WTC11 (cell line): ENCODE results near the gene VCAN. TPM values are rescaled to one million over a fixed set of nuclear protein-coding genes. Genes with fewer than 3 reads are reported as not detected.

ENCODE experiments used
- ATAC-seq: fragments of 200-7000 bp; cut with Tn5 transposase; 2 replicates; pipeline ENCODE4 v1.10.0; 2021; ENCODE audit warnings: mild to moderate bottlenecking, moderate library complexity
- CTCF ChIA-PET: fragments of 300-600 bp; sonication (Branson Sonifier 250); formaldehyde crosslinking; loops from one replicate; lab custom pipeline; 2021; ENCODE audit warnings: antibody characterized with exemption; lab: Charles Lee
- POLR2A ChIA-PET: fragments of 350-600 bp; sonication (Branson Sonifier 250); formaldehyde crosslinking; loops from one replicate; lab custom pipeline; 2021; ENCODE audit warnings: antibody characterized with exemption; lab: Charles Lee
- DNase-seq: peaks from one replicate; pipeline ENCODE4 v3.0.0; 2021; ENCODE audit warnings: low spot score
- H3K27ac Mint-ChIP-seq: 2 replicates; pipeline ENCODE4 v1.8.0; 2021; ENCODE audit warnings: mixed read lengths
- H3K27me3 Mint-ChIP-seq: 2 replicates; pipeline ENCODE4 v1.8.0; 2021; ENCODE audit warnings: low read depth, mild to moderate bottlenecking, moderate library complexity, mixed read lengths
- H3K36me3 Mint-ChIP-seq: 2 replicates; pipeline ENCODE4 v1.8.0; 2021; ENCODE audit warnings: mixed read lengths
- H3K4me1 Mint-ChIP-seq: 2 replicates; pipeline ENCODE4 v1.8.0; 2022; ENCODE audit warnings: mixed read lengths
- H3K4me3 Mint-ChIP-seq: 2 replicates; pipeline ENCODE4 v1.8.0; 2021; ENCODE audit warnings: mild to moderate bottlenecking, moderate library complexity, mixed read lengths
- H3K9me3 Mint-ChIP-seq: 2 replicates; pipeline ENCODE4 v1.8.0; 2021; ENCODE audit warnings: mixed read lengths
- ARID4B ChIP-seq: sonication (generic); formaldehyde crosslinking; IDR thresholded peaks from 2 replicates; pipeline ENCODE4 v1.8.0; 2023; ENCODE audit warnings: missing genetic modification reagents, mild to moderate bottlenecking, borderline replicate concordance
- CBFB ChIP-seq: sonication (generic); formaldehyde crosslinking; IDR thresholded peaks from 2 replicates; pipeline ENCODE4 v1.8.1; 2022; ENCODE audit warnings: mild to moderate bottlenecking, low read depth, missing genetic modification reagents
- CTCF ChIP-seq: fragments of 200-600 bp; IDR thresholded peaks from 2 replicates; pipeline ENCODE4 v1.8.0; 2022; ENCODE audit warnings: antibody characterized with exemption
- E2F4 ChIP-seq: sonication (generic); formaldehyde crosslinking; IDR thresholded peaks from 2 replicates; pipeline ENCODE4 v1.8.1; 2022; ENCODE audit warnings: low read depth, mild to moderate bottlenecking, moderate library complexity, missing genetic modification reagents, borderline replicate concordance
- EMX1 ChIP-seq: fragments of 250-450 bp; sonication (Bioruptor Pico); IDR thresholded peaks from 2 replicates; pipeline ENCODE4 v1.8.0; 2021; ENCODE audit warnings: mild to moderate bottlenecking
- FOXP4 ChIP-seq: sonication (generic); formaldehyde crosslinking; IDR thresholded peaks from 2 replicates; pipeline ENCODE4 v1.8.0; 2022; ENCODE audit warnings: mild to moderate bottlenecking, missing genetic modification reagents
- GRHL2 ChIP-seq: fragments of 250-450 bp; sonication (Bioruptor Pico); IDR thresholded peaks from 2 replicates; pipeline ENCODE4 v1.8.0; 2022; ENCODE audit warnings: mild to moderate bottlenecking, moderate library complexity; ENCODE audit not compliant: insufficient replicate concordance, severe bottlenecking
- MLX ChIP-seq: sonication (generic); formaldehyde crosslinking; IDR thresholded peaks from 2 replicates; pipeline ENCODE4 v1.8.1; 2023; ENCODE audit warnings: mild to moderate bottlenecking, missing genetic modification reagents, moderate library complexity
- NFYB ChIP-seq: sonication (generic); formaldehyde crosslinking; conservative IDR thresholded peaks from 2 replicates; pipeline ENCODE4 v1.8.0; 2022; ENCODE audit warnings: low read depth, missing genetic modification reagents
- NR1H2 ChIP-seq: sonication (generic); formaldehyde crosslinking; IDR thresholded peaks from 2 replicates; pipeline ENCODE4 v1.9.0; 2021; ENCODE audit warnings: mild to moderate bottlenecking, moderate library complexity, missing genetic modification reagents
- NR3C1 ChIP-seq: sonication (generic); formaldehyde crosslinking; conservative IDR thresholded peaks from 2 replicates; pipeline ENCODE4 v1.8.1; 2023; ENCODE audit warnings: low read depth, mild to moderate bottlenecking, missing genetic modification reagents
- RORB ChIP-seq: fragments of 250-450 bp; sonication (Bioruptor Pico); IDR thresholded peaks from 2 replicates; pipeline ENCODE4 v1.9.0; 2021; ENCODE audit warnings: mild to moderate bottlenecking
- SMAD3 ChIP-seq: sonication (generic); formaldehyde crosslinking; IDR thresholded peaks from 2 replicates; pipeline ENCODE4 v1.8.0; 2022; ENCODE audit warnings: missing genetic modification reagents, mild to moderate bottlenecking, borderline replicate concordance
- TCF7 ChIP-seq: sonication (generic); formaldehyde crosslinking; IDR thresholded peaks from 2 replicates; pipeline ENCODE4 v1.8.0; 2022; ENCODE audit warnings: mild to moderate bottlenecking, low read depth, missing genetic modification reagents, moderate library complexity
- USF2 ChIP-seq: sonication (generic); formaldehyde crosslinking; IDR thresholded peaks from 2 replicates; pipeline ENCODE4 v1.8.1; 2023; ENCODE audit warnings: mild to moderate bottlenecking, missing genetic modification reagents, moderate library complexity
- ZBTB43 ChIP-seq: sonication (generic); formaldehyde crosslinking; IDR thresholded peaks from 2 replicates; pipeline ENCODE4 v1.8.1; 2023; ENCODE audit warnings: mild to moderate bottlenecking, missing genetic modification reagents
- ZNF317 ChIP-seq: sonication (generic); formaldehyde crosslinking; IDR thresholded peaks from 2 replicates; pipeline ENCODE4 v1.8.1; 2023; ENCODE audit warnings: low read depth, mild to moderate bottlenecking, moderate library complexity, missing genetic modification reagents, borderline replicate concordance
- ZNF396 ChIP-seq: fragments of 250-450 bp; sonication (Bioruptor Pico); IDR thresholded peaks from 2 replicates; pipeline ENCODE4 v1.8.0; 2021; ENCODE audit warnings: mild to moderate bottlenecking, moderate library complexity, borderline replicate concordance
- ZNF423 ChIP-seq: fragments of 250-450 bp; sonication (Bioruptor Pico); IDR thresholded peaks from 2 replicates; pipeline ENCODE4 v2.1.2; 2022; ENCODE audit warnings: mild to moderate bottlenecking, moderate library complexity
- ZNF532 ChIP-seq: fragments of 250-450 bp; sonication (Bioruptor Pico); IDR thresholded peaks from 2 replicates; pipeline ENCODE4 v1.9.0; 2021; ENCODE audit warnings: mild to moderate bottlenecking, borderline replicate concordance
- total RNA-seq: library from RNA; stranded (reverse); gene quantifications from 3 replicates; pipeline ENCODE4 v1.2.3, GENCODE V29; 2021

VCAN gene
- total RNA-seq, 1 experiment from 2014 or later: 276 TPM

GRCh38 chr5:83528439-83528769, 56.9 kb downstream of the VCAN start:
- ChIA-PET POLR2A (no interaction called here), CTCF (interaction anchor here (0.8 to 1.1 kb wide), 2 partner anchors 18 to 55 kb away, joined by 3 read pairs; no protein-coding TSS in a partner anchor)
- no peak for ATAC-seq
- no peak for TF ChIP-seq ZNF423 (CRISPR knock-in tag)
- no peak for TF ChIP-seq NR1H2 (CRISPR knock-in tag)
- no peak for TF ChIP-seq GRHL2 (CRISPR knock-in tag)
- TF ChIP-seq ZNF396 (CRISPR knock-in tag): no peak
- TF ChIP-seq E2F4 (CRISPR knock-in tag): no peak
- no peak for TF ChIP-seq FOXP4 (CRISPR knock-in tag)
- TF ChIP-seq ZBTB43: no peak
- TF ChIP-seq CBFB (CRISPR knock-in tag): no peak
- no peak for TF ChIP-seq CTCF
- no peak for TF ChIP-seq RORB (CRISPR knock-in tag)
- no peak for TF ChIP-seq SMAD3
- TF ChIP-seq NR3C1 (CRISPR knock-in tag): no peak
- no peak for TF ChIP-seq MLX
- TF ChIP-seq ZNF532 (CRISPR knock-in tag): no peak
- TF ChIP-seq USF2 (CRISPR knock-in tag): no peak
- TF ChIP-seq ZNF317 (CRISPR knock-in tag): no peak
- no peak for TF ChIP-seq NFYB (CRISPR knock-in tag)
- TF ChIP-seq TCF7 (CRISPR knock-in tag): no peak
- no peak for TF ChIP-seq ARID4B (CRISPR knock-in tag)
- no peak for TF ChIP-seq EMX1
- no peak overlapping the region for H3K4me3 Mint-ChIP-seq
- H3K9me3 Mint-ChIP-seq: no peaks in the 10 kb centered on the region
- H3K27me3 Mint-ChIP-seq: no peaks in the 10 kb centered on the region
- H3K4me1 Mint-ChIP-seq: peaks cover 12% of the 10 kb centered on the region
- H3K27ac Mint-ChIP-seq: no peak overlapping the region
- no peak for DNase-seq
- H3K36me3 Mint-ChIP-seq: peaks cover 13% of the 10 kb centered on the region
